T-helper 22 cell (primary cell): ENCODE measurements around the gene ZNF540.
"Not testable (repeated sequence)": the region's sequence is repeated elsewhere in the genome, so short reads cannot be mapped to it uniquely, and the experiment has no call there.

Experiments
- DNase-seq: peaks from one replicate; pipeline ENCODE4 v3.0.0-alpha.2; 2020; ENCODE audit warnings: low read depth

The ZNF540 gene

DNA sequence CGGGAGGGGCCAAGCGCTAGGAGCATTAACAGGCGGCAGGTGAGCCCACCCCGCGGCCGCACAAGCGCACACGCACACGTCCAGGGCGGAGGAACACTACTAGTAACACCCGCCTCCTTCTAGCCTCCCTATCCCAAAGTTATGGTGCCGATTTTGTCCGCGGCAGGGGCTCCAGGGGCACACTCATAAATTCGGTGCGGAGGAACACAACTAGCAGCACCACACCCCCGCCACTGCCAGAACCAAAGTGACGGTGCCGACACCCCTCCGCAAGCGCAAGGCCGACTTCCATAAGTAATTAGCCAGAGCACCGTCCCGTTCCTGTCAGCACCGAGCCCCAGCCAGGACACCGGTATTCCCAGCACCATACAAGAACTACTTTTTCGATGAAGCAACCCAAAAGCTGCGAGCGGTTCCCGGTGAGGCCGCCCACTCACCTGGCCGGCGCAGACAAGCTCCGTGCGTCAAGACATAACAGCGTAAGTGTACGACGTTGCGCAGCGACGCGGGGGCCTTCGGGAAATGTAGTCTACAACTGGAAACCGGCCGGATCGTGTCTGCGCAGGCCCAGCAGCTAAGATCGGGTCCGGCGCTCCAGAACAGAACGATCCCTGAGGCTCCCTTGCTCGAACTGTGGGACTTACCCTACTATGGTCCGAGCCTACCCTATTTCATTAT lies at the start of gene ZNF540, which contains the start of gene ZNF571:
ZNF540 (plus strand) TSS at position 573 of the 678 bp plus-strand sequence. CDS start 3,572 bp downstream, outside the sequence.
ZNF571 (minus strand) TSS at position 489 of the 678 bp plus-strand sequence. CDS start 8,116 bp downstream, outside the sequence.
- peak; percentile 82 for DNase-seq

DNA sequence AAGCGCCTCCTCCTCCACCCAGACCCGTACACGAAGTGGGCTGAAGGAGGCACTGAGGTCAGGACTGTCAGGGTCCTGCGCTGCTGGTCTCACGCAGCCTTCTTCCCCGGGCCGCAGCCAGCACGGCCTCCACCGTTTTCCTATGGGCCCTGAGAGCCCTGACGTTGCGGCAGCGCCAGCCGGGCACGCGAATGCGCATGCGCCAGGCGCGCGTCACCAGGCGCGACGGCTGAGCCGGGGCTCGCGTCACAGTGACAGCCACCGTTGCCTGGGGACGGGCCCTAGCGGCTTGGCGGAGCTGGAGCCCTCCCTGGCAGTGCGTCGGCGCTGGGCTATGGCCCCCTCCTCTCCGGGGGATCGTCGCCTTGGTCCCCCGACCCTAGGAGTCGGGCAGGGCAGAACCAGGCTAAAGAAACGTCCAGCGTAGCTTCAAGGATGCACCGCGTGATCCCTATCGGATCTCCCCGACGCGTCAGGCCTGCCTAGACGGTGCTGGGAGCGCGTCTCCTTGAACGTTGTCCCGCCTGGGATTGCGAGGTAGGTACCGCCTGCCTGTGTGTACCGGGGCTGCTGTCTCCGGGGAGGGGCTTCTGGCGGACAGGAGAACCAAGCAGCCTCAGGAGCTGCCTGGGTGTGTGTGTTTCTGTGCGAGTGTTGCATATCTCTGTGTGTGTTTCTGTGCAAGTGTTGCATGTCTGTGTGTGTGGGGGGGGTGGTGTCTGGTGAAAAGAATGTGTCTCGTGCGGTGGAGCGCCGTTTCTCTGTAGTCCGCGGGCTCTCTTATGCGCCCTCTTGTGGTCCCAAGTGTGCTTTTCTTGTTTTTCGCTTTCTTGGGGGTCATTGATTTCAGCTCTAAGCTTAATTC lies 43.3 kb upstream of the ZNF540 start:
- DNase-seq: peak; percentile 27

DNA sequence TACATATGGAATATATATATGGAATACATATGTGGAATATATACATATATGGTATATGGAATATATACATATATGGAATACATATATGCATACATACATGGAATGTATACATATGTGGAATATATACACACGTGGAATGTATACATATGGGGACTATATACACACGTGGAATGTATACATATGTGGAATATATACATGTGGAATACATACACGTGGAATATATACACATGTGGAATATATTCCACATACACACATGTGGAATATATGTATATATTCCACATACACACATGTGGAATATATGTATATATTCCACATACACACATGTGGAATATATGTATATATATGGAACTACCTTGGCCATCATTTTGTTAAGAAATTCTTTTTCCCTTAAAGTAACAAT lies 31.2 kb upstream of the ZNF540 start:
- DNase-seq: no peak

DNA sequence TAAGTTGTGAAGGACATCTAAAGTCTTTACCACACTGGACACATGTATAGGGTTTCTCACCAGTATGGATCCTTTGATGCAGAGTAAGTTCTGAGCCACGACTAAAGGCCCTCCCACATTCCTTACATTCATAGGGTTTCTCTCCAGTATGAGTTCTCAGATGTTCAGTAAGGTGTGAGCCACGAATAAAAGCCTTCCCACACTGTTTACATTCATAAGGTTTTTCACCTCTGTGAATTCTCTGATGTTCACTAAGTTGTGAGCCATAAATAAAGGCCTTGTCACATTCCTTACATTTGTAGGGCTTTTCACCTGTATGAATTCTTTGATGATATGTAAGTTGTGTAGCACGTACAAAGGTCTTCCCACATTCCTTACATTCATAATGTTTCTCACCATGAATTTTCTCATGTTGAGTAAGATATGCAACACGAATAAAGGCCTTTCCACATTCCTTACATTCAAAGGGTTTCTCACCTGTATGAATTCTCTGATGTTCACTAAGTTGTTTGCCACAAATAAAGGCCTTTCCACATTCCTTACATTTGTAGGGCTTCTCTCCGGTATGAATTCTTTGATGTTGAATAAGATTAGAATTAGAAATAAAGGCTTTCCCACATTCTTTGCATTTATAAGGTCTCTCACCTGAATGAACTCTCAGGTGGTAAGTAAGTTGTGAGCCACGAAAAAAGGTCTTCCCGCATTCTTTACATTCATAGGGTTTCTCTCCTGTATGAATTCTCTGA lies 29.9 kb upstream of the ZNF540 start:
- no peak for DNase-seq

DNA sequence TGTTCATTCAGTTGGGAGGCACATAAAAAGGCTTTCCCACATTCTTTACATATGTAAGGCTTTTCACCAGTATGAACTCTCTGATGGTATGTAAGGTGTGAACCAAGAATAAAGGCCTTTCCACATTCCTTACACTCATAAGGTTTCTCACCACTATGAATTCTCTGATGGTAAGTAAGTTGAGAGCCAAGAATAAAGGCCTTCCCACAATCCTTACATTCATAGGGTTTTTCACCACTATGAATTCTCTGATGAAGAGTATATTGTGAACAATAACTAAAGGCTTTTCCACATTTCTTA lies 29.4 kb upstream of the ZNF540 start:
- no peak for DNase-seq

DNA sequence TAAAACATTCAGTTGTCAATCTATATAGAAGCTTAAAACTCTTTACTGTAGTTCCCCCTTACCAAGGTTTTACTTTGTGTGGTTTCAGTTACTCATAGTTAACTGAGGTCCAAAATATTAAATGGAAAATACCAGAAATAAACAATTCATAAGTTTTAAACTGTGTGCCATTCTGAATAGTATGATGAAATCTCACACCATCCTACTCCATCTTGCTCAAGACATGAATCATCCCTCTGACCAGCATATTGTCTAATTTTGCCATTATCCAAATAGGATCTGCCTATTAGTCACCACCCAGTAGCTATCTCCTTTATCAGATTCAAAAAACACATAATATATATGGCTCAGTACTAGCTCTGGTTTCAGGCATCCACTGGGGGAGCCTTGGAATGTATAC lies 22.5 kb upstream of the ZNF540 start:
- no peak for DNase-seq

DNA sequence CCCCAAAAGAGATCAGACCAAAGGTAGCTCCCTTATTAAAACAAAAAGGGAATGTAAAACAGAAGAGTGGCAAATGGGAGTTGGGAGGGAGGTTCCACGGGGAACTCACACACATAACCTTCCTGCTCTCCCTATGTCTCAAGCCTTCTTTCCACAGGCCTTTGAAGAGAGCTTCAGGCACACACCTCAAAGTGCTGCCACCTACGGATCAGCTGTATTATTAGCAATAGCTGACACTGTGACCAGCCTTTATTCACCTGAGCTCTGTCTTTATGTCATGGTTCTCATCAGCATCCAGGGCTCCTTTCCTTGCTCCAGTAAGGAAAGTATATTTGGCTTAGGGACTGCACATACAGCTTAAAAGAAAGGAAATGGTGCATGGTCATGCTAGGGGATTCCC lies 11.3 kb upstream of the ZNF540 start:
- no peak for DNase-seq

DNA sequence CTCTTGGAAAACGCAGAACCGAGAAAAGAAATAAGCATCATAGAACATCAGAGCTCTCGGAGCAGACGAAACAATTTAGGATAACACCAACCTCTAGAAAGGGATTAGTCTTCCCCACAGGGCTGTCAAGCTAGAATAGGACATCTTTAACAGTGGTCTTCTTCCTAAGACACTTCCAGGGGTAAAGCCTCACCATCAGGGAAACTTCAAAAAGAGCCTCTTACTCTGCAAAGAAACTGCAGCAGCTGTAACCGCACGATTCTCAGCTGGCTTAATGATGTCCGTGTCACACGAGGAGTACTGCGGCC lies 726 bp upstream of the ZNF540 start:
- DNase-seq: no peak

DNA sequence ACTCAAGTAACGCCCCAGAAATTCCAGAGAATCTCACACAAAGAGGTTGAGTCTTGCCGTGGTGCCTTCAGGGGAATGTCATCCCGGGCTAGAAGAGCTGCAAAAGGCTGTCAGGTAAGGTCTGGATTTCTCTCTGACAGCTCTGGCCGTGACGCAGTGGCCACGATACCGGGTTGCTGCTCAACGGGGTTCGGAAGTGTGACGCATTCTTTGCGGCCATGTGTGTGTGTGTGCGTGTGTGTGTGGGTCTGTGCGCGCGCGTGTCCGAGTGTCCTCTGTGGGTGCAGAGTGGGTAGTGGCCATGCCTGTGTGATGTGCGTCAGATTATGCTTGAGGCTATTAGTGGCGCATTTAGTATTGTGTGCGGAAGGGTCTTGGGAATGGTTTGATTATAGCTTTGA lies 306 bp downstream of the ZNF540 start:
- peak; percentile 53 for DNase-seq

DNA sequence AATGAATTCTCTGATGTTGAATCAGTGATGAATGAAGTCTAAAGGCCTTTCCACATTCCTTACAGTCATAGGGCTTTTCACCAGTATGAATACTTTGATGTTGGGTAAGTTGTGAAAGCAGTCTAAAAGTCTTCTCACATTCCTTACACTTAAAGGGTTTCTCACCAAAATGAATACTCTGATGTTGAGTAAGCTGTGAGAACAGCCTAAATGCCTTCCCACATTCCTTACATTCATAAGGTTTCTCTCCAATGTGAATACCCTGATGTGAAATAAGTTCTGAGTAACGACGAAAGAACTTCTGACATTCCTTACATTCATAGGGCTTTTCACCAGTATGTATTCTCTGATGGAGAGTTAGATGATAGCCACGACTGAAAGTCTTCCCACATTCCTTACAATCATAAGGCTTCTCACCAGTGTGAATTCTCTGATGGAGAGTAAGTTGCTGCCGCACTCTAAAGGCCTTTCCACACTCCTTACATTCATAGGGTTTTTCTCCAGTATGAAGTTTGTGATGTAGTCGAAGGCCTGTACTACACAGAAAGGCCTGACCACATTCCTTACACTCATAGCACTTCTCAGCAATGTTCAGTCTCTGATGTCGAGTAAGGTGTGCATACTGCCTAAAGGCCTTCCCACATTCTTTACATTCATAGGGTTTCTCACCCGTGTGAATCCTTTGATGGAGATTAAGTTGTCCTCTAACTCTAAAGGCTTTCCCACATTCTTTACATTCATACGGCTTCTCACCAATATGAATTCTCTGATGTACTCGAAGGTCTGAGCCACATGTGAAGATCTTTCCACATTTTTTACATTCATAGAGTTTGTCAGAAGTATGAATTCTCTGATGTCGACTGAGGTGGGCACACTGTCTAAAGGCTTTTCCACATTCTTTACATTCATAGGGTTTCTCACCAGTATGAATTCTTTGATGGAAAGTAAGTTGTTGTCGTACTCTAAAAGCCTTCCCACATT lies 40.7 kb downstream of the ZNF540 start:
- DNase-seq: no peak

DNA sequence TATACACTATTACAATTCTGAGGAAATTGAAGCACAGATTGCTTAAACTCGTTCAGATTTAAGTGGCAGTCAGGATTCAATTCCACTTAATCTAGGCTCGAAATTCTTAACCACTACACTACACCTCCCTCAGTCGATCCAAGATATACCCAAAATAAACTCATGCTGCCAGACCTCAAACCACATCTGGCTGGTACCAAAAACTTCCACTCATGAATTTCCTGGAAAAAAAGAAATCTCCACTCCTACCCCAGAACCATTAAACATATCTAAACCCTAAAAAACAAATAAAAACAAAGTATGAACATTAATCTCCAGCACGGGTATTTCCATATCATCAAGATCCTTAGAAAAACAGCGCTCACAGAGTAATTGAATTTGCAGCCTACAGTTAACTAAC lies 59.4 kb downstream of the ZNF540 start:
- DNase-seq: no peak

DNA sequence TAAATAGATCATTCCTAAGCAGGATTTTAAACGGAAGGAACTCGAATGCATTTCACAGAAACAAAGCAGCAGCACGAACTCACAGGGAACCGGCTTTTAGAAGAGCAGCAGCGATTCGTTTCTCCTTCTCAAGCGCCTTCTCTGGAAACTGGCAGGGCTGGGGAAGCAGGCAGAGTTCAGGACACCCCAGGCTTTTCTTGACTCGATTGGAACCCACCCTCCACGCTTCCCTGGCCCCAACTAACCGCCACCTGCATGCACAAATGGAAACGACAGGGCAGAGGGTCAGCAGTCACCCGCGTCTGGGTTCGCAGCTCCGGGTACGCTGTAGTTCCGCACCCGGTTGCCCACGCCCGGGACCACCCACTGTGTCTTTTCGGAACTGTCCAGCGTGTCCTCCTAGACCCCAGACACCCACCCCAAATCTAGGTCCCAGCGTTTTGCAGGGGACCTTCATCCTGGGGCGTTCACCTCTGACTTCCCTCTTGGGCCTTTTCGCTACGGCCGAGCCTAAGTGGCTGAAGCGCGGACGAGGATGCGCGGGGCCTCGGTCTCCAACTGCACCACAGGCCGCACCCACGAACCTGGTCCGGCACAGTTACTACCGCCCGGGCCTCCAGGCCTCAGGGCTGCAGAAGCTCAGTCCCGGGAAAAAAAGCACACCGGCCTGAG lies 60.1 kb downstream of the ZNF540 start:
- DNase-seq: no peak

DNA sequence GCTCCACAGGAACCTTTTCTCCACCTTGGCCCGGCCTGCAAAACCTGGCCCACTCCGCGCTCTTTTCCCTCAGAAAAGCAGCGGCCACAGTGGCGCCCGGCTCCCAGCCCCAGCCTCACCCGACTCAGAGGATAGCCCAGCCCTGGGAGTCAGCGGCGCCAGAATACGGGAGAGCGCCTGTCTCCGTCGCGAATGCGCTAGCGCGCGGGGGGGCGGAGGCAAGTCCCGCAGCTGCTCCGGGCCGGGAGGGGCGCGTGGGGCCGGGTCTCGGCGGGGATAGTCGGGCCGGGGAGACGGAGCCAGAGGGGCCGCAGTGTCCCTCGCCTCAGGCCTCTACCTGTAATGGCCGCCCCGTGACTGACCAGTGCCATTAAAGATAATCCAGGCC lies 60.6 kb downstream of the ZNF540 start, which contains the start of gene ZFP30:
ZFP30 (minus strand) TSS at position 165 of the 388 bp plus-strand sequence. CDS start 7,643 bp downstream, outside the sequence.
- peak; percentile 69 for DNase-seq

DNA sequence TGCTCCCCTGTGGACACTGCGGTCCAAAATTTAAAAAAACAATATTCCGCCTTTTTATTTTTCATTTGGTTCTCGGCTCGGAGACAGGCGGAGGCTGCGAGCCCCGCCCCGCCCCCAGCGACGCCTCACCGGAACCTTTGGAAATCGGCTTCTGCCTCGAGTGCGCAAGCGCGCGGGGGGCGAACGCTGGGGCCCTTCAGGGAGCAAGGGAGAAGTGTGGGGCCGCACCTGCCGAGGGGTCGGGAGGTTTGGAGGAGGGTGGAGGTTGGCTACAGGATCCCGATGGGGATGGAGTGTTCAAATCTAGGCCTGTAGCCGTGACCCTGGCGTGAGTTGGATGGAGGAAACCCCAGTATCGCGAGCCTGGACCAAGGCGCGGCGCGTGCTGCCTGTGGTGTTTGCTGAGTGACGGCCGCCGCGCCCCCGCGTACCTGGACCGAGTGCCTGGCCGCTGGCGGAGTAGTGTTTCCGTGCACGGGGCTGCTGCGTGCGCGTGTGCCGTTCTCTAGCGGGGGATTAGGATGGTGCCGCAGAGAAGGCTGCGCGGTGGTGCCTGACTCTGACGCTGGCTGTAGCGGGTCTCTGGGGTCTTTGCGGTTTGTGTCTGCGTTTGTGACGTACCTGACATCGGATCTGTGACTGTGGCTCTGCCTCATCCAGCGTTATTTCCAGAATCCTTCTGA lies 61.2 kb downstream of the ZNF540 start:
- DNase-seq: peak; percentile 70

DNA sequence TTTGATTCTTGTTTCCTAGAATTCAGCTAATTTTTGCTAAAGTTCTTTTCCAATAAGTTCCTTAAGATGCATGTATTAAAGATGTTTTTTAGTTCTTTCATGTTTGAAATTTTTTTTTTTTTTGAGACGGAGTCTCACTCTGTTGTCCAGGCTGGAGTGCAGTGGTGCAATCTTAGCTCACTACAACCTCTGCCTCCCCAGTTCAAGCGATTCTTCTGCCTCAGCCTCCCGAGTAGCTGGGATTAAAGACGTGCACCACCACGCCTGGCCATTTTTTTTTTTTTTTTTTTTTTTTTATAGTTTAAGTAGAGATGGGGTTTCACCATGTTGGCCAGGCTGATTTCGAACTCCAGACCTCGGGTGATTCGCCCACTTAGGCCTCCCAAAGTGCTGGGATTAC lies 62.5 kb downstream of the ZNF540 start:
- DNase-seq: not testable (repeated sequence)
